ENCODE data around the gene SYT17.
A peak's percentile ranks its signal among the peaks of the same experiment; 100 is the strongest.

SYT17 gene

GRCh38 chr16:19167710-19168370, at the start of gene SYT17:
Gene SYT17, plus strand, starts transcription at chr16:19168240. Its CDS starts 407 bp downstream, at chr16:19168647.
- Histone ChIP-seq H3K9ac (ENCODE audit: low read length) (peak within 1 kb of the TSS; percentile 26; the same call in 1 of the 2 replicates), H3K4me3 (ENCODE audit: low read length) (peak within 1 kb of the TSS; percentile 69), H3K4me2 (ENCODE audit: low read length) (peak within 1 kb of the TSS; percentile 64), H3K9me3 (ENCODE audit: insufficient read depth, low read length) (no peaks in the 10 kb centered on the region), H3K4me1 (ENCODE audit: low read length) (no peaks in the 10 kb centered on the region), H3K36me3 (replicated peaks; ENCODE audit: low read depth, low read length) (no peaks in the 10 kb centered on the region), H3K27ac (ENCODE audit: low read length) (no peak within 1 kb of the TSS), H3K27me3 (ENCODE audit: low read depth, low read length) (peaks cover 4% of the 10 kb centered on the region; the same call in 1 of the 2 replicates), H3K79me2 (ENCODE audit: low read length) (no peaks in the 10 kb centered on the region), H4K20me1 (ENCODE audit: insufficient read depth, low read length) (no peaks in the 10 kb centered on the region), H2AFZ (ENCODE audit: low read depth, low read length) (no peak within 1 kb of the TSS)
- TF ChIP-seq EZH2phosphoT487 (IDR thresholded peaks at IDR 0.05; ENCODE audit: low read depth) (no peak), CTCF (IDR thresholded peaks at IDR 0.05; ENCODE audit: low read depth, low read length) (peak; percentile 52)

GRCh38 chr16:19118938-19119431, 49.1 kb upstream of the SYT17 start:
- Histone ChIP-seq H3K27me3 (ENCODE audit: low read depth, low read length) (no peaks in the 10 kb centered on the region), H3K4me3 (ENCODE audit: low read length) (peak overlapping the region; percentile 38), H3K4me2 (ENCODE audit: low read length) (peak overlapping the region; percentile 50), H2AFZ (ENCODE audit: low read depth, low read length) (peak overlapping the region; percentile 79; the same call in 1 of the 2 replicates), H3K9me3 (ENCODE audit: insufficient read depth, low read length) (no peaks in the 10 kb centered on the region), H3K36me3 (replicated peaks; ENCODE audit: low read depth, low read length) (no peaks in the 10 kb centered on the region), H3K4me1 (ENCODE audit: low read length) (peaks cover 19% of the 10 kb centered on the region; the same call in 1 of the 2 replicates), H3K27ac (ENCODE audit: low read length) (no peak overlapping the region), H4K20me1 (ENCODE audit: insufficient read depth, low read length) (no peaks in the 10 kb centered on the region), H3K9ac (ENCODE audit: low read length) (0 out of 2 replicates have a peak overlapping the region, but pooled peaks have one; percentile 7), H3K79me2 (ENCODE audit: low read length) (no peaks in the 10 kb centered on the region)
- TF ChIP-seq EZH2phosphoT487 (IDR thresholded peaks at IDR 0.05; ENCODE audit: low read depth) (no peak), CTCF (IDR thresholded peaks at IDR 0.05; ENCODE audit: low read depth, low read length) (no peak)

- H3K4me3 ChIP-seq (ENCODE audit: low read length), result peak overlapping the region; percentile 38
- TF ChIP-seq CTCF (IDR thresholded peaks at IDR 0.05; ENCODE audit: low read depth, low read length) (no peak), EZH2phosphoT487 (IDR thresholded peaks at IDR 0.05; ENCODE audit: low read depth) (no peak)
- no peak overlapping the region for H2AFZ ChIP-seq (ENCODE audit: low read depth, low read length)
- no peaks in the 10 kb centered on the region for H3K27me3 ChIP-seq (ENCODE audit: low read depth, low read length)
- H3K4me1 ChIP-seq (ENCODE audit: low read length), result peaks cover 19% of the 10 kb centered on the region; the same call in 1 of the 2 replicates
- H3K79me2 ChIP-seq (ENCODE audit: low read length), result no peaks in the 10 kb centered on the region
- no peak overlapping the region for H3K9ac ChIP-seq (ENCODE audit: low read length)
- H3K9me3 ChIP-seq (ENCODE audit: insufficient read depth, low read length), result no peaks in the 10 kb centered on the region
- H3K27ac ChIP-seq (ENCODE audit: low read length), result no peak overlapping the region
- no peaks in the 10 kb centered on the region for H4K20me1 ChIP-seq (ENCODE audit: insufficient read depth, low read length)
- H3K36me3 ChIP-seq (replicated peaks; ENCODE audit: low read depth, low read length), result no peaks in the 10 kb centered on the region
- H3K4me2 ChIP-seq (ENCODE audit: low read length), result peak overlapping the region; percentile 50
Observed at GRCh38 chr16:19119564-19119963, 48.5 kb upstream of the SYT17 start.

- TF ChIP-seq EZH2phosphoT487 (IDR thresholded peaks at IDR 0.05; ENCODE audit: low read depth) (no peak), CTCF (IDR thresholded peaks at IDR 0.05; ENCODE audit: low read depth, low read length) (no peak)
- Histone ChIP-seq H2AFZ (ENCODE audit: low read depth, low read length) (no peak overlapping the region), H3K36me3 (replicated peaks; ENCODE audit: low read depth, low read length) (no peaks in the 10 kb centered on the region), H3K9me3 (ENCODE audit: insufficient read depth, low read length) (no peaks in the 10 kb centered on the region), H3K27ac (ENCODE audit: low read length) (no peak overlapping the region), H3K79me2 (ENCODE audit: low read length) (no peaks in the 10 kb centered on the region), H3K27me3 (ENCODE audit: low read depth, low read length) (peaks cover 5% of the 10 kb centered on the region; the same call in 1 of the 2 replicates), H3K4me1 (ENCODE audit: low read length) (peaks cover 28% of the 10 kb centered on the region), H3K4me2 (ENCODE audit: low read length) (no peak overlapping the region), H4K20me1 (ENCODE audit: insufficient read depth, low read length) (no peaks in the 10 kb centered on the region), H3K4me3 (ENCODE audit: low read length) (no peak overlapping the region), H3K9ac (ENCODE audit: low read length) (no peak overlapping the region)
Observed at GRCh38 chr16:19123535-19124178, 44.4 kb upstream of the SYT17 start.

All from OCI-LY3 (cell line).